ENCODE data around the gene RAB3A.
A peak's percentile ranks its signal among the peaks of the same experiment; 100 is the strongest.

RAB3A gene

DNA sequence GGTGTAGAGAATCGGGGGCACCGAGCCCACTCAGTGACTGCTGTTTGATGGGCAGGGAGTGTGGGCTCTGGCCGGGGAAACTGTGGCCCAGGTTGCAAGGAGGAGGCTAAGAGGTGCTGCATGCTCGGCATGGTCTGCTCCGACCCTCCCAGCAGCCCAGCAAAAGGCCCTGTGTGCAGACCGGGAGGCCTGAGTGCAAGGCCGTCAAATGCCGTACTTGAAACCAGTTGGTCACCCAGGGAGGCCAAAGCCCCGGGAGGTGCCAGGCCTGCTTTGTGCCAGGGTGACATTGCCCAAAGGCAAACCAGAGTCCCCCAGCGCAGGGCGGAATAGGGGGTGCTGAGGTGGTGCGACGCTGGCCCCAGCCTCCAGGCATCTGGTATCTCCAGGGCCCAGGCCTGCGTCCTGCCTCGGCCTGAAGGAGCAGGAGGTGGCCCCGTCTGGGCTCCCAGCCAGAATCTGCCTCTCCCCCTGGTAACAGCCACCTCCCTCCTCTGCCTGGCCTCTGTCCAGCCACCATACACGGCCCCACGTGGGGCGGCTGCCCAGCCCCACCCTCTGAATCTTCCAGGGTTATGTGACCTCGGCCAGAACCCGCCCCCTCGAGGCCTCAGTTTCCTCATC, 46.9 kb downstream of the RAB3A start:
- Histone ChIP-seq H3K4me3 (no peak overlapping the region), H3K27ac (peak overlapping the region in 18 of 21 experiments; percentile 2 to 74 (median 48))

GRCh38 chr19:18156268-18156667, 47.6 kb downstream of the RAB3A start:
- H3K27ac ChIP-seq, result peak overlapping the region in 15 of 21 experiments; percentile 2 to 72 (median 49)
- no peak overlapping the region for H3K4me3 ChIP-seq

DNA sequence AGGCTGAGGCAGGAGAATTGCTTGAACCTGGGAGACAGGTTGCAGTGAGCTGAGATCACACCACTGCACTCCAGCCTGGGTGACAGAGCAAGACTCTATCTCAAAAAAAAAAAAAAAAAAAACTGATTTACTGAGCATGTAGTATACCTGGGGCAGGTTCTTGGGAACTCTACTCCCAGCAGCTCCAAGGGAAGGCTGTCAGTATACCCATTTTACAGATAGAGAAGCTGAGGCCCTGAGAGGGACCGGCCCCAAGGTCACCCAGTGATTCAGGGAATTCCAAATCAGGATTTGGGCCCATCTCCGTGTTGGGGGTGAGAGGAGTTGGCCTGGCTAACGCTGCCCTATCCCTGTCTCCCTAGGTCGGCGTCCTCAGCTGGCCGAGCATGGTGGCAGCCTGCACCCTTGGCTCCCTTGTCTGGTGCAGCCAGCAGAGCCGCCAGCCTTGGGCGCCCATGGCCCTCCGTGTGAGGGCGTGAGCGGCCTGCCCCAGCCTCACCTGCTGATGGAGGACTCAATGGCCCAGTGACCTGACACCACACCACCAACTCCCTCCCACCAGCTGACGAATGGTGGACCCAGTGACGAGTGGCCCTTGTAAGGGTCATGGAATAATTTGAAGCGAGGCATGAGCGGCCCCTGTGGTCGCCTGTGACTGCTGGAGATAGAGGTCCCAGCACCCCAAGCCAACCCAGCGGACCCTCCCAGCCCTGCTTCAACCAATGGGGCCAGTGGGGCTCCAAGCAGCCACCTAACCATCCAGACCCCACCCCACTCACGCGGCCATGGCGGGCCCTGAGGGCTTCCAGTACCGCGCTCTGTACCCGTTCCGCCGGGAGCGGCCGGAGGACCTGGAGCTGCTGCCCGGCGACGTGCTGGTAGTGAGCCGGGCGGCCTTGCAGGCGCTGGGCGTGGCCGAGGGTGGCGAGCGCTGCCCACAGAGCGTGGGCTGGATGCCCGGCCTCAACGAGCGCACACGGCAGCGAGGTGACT, 48.5 kb downstream of the RAB3A start:
- H3K27ac ChIP-seq, result peak overlapping the region in 8 of 21 experiments; percentile 5 to 91 (median 62)
- H3K4me3 ChIP-seq, result no peak overlapping the region

GRCh38 chr19:18153556-18154134, 50.2 kb downstream of the RAB3A start:
- Histone ChIP-seq H3K27ac (peak overlapping the region; percentile 34 to 97 (median 93)), H3K4me3 (peak overlapping the region; percentile 56 to 84 (median 67))

DNA sequence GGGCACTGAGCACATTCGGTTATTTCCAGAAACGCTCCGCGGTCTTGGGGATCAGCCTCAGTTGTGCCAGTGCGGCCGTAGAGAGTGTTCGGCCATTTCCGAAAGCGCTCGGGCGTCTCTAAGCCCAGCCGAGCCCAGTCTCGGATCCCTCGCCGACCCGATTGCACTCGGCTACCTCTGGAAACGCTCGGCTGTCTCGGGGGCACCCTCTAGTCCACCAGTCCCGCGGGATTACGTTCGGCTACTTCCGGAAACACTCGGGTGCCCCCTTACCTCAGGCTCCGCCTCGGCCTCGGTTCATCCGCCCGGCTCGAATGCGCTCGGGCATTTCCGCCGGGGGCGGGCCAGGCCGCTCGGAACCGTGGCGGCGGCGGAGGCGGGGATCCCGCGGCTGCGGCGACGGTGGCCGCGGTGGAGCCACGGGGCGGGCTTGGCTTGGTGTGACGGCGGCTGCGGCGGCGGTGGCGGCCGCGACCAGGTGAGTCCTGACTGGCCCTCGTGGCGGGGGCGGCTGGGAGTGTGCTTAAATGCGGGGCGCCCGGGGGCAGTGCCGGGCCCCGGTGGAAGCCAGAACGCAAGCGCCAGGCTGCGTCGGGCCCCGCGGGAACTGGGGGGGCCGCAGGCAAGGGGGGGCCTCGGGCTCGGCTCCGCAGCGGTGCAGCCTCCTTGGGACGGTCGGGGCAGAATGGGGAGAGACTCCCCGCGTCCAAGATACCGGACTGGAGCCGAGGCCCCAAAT, 50.9 kb downstream of the RAB3A start, which contains the start of gene PIK3R2:
Gene PIK3R2, plus strand, starts transcription at position 347 of the 739 bp plus-strand sequence. CDS start 2,717 bp downstream, outside the sequence.
- Histone ChIP-seq H3K4me3 (peak within 1 kb of the TSS; percentile 56 to 84 (median 67)), H3K27ac (peak within 1 kb of the TSS; percentile 67 to 97 (median 93))

GRCh38 chr19:18152442-18152816, 51.4 kb downstream of the RAB3A start:
- H3K27ac ChIP-seq, result peak overlapping the region; percentile 67 to 96 (median 91)

DNA sequence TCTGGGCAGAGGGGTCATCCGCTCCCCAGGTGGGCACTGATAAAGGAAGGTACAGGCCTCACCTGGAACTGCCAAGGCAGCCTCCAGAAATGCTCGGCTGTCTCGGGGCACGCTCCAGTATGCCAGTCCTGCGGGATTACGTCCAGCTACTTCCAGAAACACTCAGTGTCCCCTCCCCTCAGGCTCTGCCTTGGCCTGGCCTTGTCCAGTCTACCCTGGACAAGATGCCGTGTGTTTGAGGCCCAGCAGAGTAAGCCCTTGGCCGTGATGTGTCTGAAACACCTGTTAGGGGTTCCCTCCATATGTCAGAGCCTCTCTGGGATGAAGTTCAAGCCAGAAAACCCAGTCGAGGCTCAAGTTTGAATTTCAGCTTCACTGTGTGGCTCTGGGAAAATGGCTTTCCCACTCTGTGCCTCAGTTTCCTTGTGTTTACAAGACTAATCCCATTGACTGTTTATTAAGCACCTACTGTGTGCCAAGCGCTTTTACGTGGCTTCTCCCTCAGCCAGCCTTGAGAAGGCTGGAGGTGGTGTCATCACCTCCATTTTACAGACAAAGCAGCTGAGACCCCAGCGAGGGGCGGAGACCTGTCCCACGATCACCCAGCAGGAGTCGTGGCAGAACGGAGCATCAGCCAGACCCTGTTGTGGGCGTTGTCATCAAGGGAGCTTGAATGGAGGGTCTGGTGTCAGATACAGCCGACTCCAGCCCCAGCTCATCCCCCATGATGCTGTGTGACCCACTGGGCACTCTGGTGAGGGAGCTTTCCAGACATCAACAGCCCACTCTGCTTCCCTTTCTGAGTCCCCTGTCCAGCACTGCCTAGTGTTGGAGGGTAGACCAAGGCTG, 52.8 kb downstream of the RAB3A start:
- H3K27ac ChIP-seq, result peak overlapping the region in 4 of 21 experiments; percentile 91 to 95 (median 92)
- H3K4me3 ChIP-seq, result no peak overlapping the region

More at GRCh38 chr19:18152442-18152816, 51.4 kb downstream of the RAB3A start:
- peak overlapping the region; percentile 56 to 84 (median 67) for H3K4me3 ChIP-seq

- H3K4me3 ChIP-seq, result no peak overlapping the region
- no peak overlapping the region for H3K27ac ChIP-seq
These were observed 54.3 kb downstream of the RAB3A start for GRCh38 chr19:18149596-18149975.

DNA sequence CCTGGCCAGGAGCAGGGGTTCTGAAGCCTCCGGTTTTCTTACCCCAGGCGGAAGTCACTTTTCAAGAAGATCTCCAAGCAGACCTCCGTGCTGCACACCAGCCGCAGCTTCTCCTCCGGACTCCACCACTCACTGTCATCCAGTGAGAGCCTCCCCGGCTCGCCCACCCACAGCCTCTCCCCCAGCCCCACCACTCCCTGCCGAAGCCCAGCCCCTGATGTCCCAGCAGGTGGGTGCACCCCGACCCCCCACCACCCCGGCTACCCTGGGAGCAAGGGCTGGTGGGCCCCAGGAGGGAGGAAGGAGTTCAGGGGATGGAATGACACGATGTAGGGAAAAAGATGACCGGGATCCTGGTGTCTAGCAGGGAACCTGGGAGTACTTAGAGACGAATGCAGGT, 56.4 kb downstream of the RAB3A start:
- Histone ChIP-seq H3K27ac (no peak overlapping the region), H3K4me3 (no peak overlapping the region)
